SHP77 treated with DMSO at 0.1 percent for 48 hours (cell line): Measurements from ENCODE around the gene XIRP1.
A peak's percentile ranks its signal among the peaks of the same experiment; 100 is the strongest.

Experiments used
- DNase-seq: peaks from one replicate; lab custom pipeline; 2025; lab: John Stamatoyannopoulos, UW

XIRP1 gene

GRCh38 chr3:39166134-39166710 is 26.2 kb downstream of the XIRP1 start:
- no peak for DNase-seq

- no peak for DNase-seq
Observed at GRCh38 chr3:39165518-39165917, 26.9 kb downstream of the XIRP1 start.

- DNase-seq: no peak
Observed at GRCh38 chr3:39164414-39164813, 28.0 kb downstream of the XIRP1 start.

GRCh38 chr3:39158148-39158715 is 34.2 kb downstream of the XIRP1 start:
- no peak for DNase-seq

GRCh38 chr3:39157359-39157758 is 35.0 kb downstream of the XIRP1 start:
- DNase-seq: no peak

- DNase-seq: no peak
Observed at GRCh38 chr3:39156421-39156820, 36.0 kb downstream of the XIRP1 start.

- no peak for DNase-seq
Observed at GRCh38 chr3:39154280-39155021, 37.9 kb downstream of the XIRP1 start.

- DNase-seq: no peak
Observed at GRCh38 chr3:39153977-39154279, 38.5 kb downstream of the XIRP1 start.

- DNase-seq: no peak
Observed at GRCh38 chr3:39150803-39151631, 41.4 kb downstream of the XIRP1 start.

GRCh38 chr3:39150148-39150802 is 42.1 kb downstream of the XIRP1 start:
- DNase-seq: peak; percentile 19

GRCh38 chr3:39149498-39150147 is 42.8 kb downstream of the XIRP1 start:
- no peak for DNase-seq

- no peak for DNase-seq
Observed at GRCh38 chr3:39149059-39149455, 43.3 kb downstream of the XIRP1 start.

GRCh38 chr3:39148435-39149058 is 43.8 kb downstream of the XIRP1 start:
- no peak for DNase-seq

- DNase-seq: no peak
Observed at GRCh38 chr3:39147711-39148434, 44.5 kb downstream of the XIRP1 start.

- peak; percentile 36 for DNase-seq
Observed at GRCh38 chr3:39146611-39147591, 45.5 kb downstream of the XIRP1 start.

GRCh38 chr3:39146083-39146501 is 46.3 kb downstream of the XIRP1 start:
- no peak for DNase-seq

- DNase-seq: no peak
Observed at GRCh38 chr3:39144748-39145380, 47.5 kb downstream of the XIRP1 start.

GRCh38 chr3:39144095-39144747 is 48.2 kb downstream of the XIRP1 start:
- peak; percentile 40 for DNase-seq
